Fibroblast of the aortic adventitia (primary cell): ENCODE measurements around the gene SUGP2. TPM values are rescaled to one million over a fixed set of nuclear protein-coding genes. Genes with fewer than 3 reads are reported as not detected.

Source experiments
- DNase-seq: peaks from one replicate; pipeline ENCODE4 v3.0.0-alpha.2; 2010; ENCODE audit warnings: low read depth
- H3K4me3 ChIP-seq: 2 replicates; pipeline ENCODE4 v1.5.1; 2011; ENCODE audit warnings: low read depth, mild to moderate bottlenecking, control low read depth, low read length, moderate library complexity
- CTCF ChIP-seq: IDR thresholded peaks from 2 replicates; pipeline ENCODE4 v1.5.1; 2011; ENCODE audit warnings: mild to moderate bottlenecking, low read length, control low read depth, inconsistent platforms; ENCODE audit not compliant: insufficient read depth
- total RNA-seq: library from RNA; depleted of rRNA; stranded (reverse); fragments of >200 nt; gene quantifications from 2 replicates; pipeline ENCODE4 v1.2.3, GENCODE V29; 2012; ENCODE audit warnings: low replicate concordance

Gene SUGP2
- total RNA-seq, 1 donor: 35.3 TPM

GRCh38 chr19:19054315-19054938, 21.1 kb upstream of the SUGP2 start:
- H3K4me3 ChIP-seq: no peak overlapping the region
- TF ChIP-seq CTCF: no peak
- no peak for DNase-seq

GRCh38 chr19:19053508-19054314, 20.4 kb upstream of the SUGP2 start:
- TF ChIP-seq CTCF: peak; percentile 66
- peak; percentile 61 for DNase-seq
- H3K4me3 ChIP-seq: no peak overlapping the region

GRCh38 chr19:19052921-19053320, 19.6 kb upstream of the SUGP2 start:
- no peak overlapping the region for H3K4me3 ChIP-seq
- no peak for DNase-seq
- TF ChIP-seq CTCF: no peak

GRCh38 chr19:19051478-19052213, 18.3 kb upstream of the SUGP2 start:
- TF ChIP-seq CTCF: no peak
- no peak overlapping the region for H3K4me3 ChIP-seq
- DNase-seq: no peak

GRCh38 chr19:19050731-19051130, 17.4 kb upstream of the SUGP2 start:
- DNase-seq: no peak
- no peak overlapping the region for H3K4me3 ChIP-seq
- no peak for TF ChIP-seq CTCF

GRCh38 chr19:19050104-19050503, 16.8 kb upstream of the SUGP2 start:
- DNase-seq: no peak
- TF ChIP-seq CTCF: no peak

More at GRCh38 chr19:19050104-19050503, 16.8 kb upstream of the SUGP2 start:
- no peak overlapping the region for H3K4me3 ChIP-seq
